Stimulated activated naive CD8-positive, alpha-beta T cell treated with anti-CD3 and anti-CD28 coated beads, Interleukin-15, Interleukin-2, amounts not matched to agents 100 U/mL and 50 U/mL, for 24 hours (primary cell): ENCODE measurements around the gene PPARA.
"Not testable (repeated sequence)": the region's sequence is repeated elsewhere in the genome, so short reads cannot be mapped to it uniquely, and the experiment has no call there.

Source experiments
- ATAC-seq: fragments of 150-1000 bp; cut with Tn5 transposase; one replicate; pipeline ENCODE4 v1.10.0; 2021
- DNase-seq: peaks from one replicate; pipeline ENCODE4 v3.0.0; 2021

Gene PPARA

DNA sequence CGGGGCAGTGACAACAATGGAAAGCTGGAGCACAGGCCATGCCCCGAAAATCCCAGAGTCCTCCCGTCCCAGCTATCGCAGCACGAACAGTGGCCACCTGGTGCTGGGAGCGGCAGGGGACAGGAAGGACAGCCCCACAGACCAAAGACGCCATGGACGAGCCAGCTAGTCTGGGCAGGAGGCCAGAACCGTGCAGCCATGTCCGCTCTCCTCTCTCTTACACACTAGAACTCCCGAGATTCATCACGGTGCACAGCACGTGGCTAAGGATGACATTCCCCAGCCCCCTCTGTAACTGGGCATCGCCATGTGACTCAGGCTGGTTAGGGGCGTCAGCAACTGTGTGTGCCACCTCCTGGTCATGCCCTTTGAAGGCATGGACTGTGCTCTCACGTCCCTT lies 95.2 kb downstream of the PPARA start:
- ATAC-seq (no peak), DNase-seq (no peak)

DNA sequence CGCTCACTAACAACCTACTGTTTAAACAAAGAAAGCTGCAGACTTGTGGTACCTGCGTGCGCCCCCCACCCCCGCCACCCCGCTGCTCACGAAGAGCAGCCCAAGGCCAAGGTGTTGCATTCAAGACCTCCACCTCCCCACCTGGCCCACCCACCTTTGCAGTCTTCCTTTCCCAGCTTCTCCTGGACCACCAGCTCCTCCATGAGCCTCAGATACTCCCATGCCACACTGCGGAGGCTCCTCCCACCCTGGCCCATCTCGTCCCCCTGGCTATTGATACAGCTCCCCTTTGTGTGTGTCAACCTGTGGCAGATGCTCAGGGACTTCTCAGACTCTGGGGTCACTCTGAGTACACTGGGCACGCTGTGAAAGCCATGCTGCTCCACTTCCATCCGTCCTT lies 95.9 kb downstream of the PPARA start:
- no peak for DNase-seq

DNA sequence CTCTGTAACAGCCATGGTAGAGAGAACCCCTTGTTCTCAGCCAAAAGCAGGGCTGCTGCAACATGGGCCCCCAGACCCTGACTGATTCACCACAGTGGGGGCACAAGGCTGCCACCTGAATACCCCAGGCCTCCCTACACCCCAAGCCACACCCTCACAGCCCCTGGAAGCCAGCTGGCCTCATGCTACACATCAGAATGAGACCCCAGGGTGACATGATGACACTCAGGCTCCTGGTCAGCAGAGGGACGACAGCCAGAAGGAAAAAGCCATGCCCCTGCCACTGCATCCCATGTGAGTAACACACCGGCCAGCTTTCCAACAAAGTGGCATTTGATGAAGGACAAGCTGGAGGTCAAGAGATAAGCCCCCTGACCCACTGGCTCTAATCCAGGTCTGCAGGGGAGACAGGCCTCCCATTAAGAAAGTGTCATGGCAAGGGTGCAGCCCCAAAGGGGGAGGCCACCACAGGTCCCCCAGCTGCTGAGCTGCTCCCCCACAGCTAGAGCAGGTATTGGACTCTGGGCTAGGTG lies 97.2 kb downstream of the PPARA start:
- no peak for DNase-seq
- ATAC-seq: no peak

More for the DNA sequence above, 95.9 kb downstream of the PPARA start:
- ATAC-seq: no peak

DNA sequence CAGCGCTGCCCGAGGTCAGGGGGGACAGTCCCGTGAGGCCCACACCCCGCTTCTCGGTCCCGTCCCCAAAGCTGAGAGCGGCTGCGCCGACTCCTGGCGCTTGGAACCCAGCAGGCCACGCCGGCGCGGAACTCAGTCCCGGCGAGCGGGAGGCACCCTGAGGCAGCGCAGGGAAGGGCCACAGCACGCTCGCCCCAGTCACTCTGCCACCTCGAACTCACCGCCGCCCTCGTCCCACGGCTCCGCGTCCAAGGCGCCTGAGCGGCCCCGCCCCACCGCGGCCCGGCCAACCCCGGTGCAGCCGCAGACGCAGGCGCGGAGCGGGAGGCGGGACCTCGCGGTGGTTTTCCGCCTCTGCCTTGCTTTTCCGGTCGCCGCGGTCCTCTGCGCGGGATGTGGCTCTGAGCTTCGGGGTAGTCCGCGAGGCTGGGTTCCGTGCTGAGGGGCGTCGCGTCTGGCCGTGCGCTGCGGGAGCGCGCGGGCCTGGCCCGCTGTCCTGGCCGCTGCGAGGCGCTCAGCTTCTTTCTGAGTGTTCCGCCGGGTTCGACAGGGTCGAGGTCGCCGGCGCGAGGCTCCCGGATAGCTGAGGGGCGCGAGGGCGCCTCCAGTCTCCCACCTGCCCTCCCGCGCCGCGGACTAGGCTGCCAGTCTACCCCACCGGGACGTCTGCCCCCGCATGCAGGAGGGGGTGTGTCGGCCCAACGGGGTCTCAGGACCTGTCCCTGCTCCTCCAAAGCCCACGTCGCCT lies 99.9 kb downstream of the PPARA start, which contains the start of gene CDPF1:
Gene CDPF1, minus strand, starts transcription at position 259 of the 748 bp plus-strand sequence. CDS start 2,009 bp downstream, outside the sequence.
- ATAC-seq: peak; percentile 91

DNA sequence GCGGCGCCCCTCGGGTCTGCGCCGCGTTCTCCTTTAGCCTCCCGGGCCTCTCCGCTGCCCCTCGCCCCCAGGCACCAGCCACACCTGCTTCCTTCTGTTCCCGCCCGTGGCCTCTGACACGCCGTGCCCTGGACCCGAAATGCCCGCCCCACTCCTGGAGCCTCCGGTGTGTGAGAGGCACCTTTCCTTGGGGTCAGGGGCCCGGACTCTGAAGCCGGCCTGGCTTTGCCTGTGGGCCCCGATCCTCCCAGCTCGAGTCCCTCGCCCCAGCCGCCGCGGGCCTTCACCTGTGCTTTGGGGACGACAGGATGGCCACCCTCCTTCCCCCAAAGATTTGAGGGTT lies 100.4 kb downstream of the PPARA start:
- ATAC-seq (no peak), DNase-seq (peak; percentile 27)

More for the DNA sequence above, 99.9 kb downstream of the PPARA start, which contains the start of gene CDPF1:
- DNase-seq: peak; percentile 94

DNA sequence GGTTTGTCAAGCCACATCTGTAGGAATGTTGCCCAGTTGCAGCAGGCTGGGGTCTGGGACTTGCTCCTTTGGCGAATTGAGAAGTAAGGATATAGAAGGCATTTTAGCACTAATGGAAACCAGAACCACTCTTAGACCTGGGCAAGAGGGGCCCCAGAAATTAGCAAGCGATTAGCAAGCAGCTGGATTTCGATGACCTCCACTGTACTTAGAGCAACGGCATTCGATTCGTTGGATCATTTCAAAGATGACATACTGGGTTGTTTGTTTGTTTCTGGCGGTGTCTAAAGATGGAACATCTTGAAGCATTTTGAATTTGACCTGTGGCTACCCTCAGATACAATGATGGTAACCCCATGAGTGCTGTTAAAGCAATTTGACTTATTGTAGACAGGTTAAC lies 100.9 kb downstream of the PPARA start:
- no peak for DNase-seq
- no peak for ATAC-seq

DNA sequence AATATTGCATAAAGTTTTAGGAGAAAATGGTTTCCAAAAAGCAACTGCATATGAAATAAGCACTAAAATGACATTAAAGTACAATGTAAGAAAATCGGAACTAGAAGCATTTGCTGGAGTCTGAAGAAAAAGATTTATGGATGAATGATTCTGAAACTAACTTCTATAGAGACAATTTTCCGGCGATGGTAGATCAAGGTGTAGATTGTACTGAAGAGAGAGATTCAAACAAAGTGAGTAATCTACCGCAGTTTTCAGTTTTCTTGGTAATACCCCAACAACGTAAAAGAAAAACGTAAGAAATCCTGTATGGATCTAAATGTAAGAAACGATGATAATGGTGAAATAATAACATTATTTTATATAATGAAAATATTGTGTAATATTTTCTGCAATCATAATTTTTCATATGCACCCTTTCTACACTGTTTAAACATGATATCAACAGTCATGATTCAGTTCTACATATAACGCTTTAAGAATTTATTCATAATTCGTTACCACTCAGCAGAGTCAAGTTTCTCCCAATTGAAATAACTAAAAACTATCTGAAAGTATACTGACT lies 101.6 kb downstream of the PPARA start:
- DNase-seq: no peak
- no peak for ATAC-seq

DNA sequence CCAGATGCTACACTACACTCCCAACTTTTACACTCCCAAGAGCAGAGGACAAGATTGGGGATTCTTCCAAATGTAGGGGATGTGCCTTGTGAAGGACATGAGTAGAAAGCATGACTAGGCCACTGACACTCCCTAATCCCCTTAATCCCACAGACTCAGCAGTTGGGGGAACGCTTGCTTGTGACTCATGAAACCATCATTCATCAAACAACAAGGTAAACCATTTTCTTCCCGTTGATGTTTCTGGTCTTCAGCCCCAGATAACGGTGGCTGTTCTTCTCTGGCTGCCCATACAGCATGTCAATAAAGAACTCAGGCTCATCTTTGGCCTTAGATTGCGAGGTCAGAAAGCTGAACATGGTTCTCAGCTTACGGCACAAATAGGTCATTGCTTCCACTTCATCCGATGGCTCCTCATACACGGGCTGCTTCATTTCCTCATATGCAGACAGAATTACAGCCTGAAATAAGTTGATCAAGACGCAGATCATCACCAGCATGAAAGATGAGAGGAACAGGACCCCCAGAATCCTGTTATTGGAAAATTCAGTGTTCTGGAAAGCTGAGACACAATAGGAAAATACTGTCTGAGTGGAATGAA lies 106.1 kb downstream of the PPARA start:
- no peak for ATAC-seq
- DNase-seq: no peak

DNA sequence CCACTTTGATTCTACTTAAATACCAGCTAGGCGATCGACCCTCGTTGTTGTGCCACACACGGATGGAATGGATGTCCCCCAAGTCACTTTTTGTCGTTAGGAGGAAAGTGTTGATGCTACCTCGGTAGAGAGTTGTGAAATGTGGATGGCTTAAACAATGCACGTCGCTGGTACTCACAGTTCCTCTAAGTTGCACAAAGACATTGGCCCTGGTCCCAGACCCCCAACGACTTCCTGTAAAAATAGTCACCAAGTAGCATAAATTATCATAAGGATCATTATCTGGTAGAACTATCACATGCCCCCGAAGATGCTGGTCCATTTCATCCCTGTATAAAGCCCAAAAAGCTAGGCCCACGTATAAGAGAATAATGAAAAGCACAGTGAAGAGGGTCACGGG lies 109.0 kb downstream of the PPARA start:
- ATAC-seq (no peak), DNase-seq (no peak)

DNA sequence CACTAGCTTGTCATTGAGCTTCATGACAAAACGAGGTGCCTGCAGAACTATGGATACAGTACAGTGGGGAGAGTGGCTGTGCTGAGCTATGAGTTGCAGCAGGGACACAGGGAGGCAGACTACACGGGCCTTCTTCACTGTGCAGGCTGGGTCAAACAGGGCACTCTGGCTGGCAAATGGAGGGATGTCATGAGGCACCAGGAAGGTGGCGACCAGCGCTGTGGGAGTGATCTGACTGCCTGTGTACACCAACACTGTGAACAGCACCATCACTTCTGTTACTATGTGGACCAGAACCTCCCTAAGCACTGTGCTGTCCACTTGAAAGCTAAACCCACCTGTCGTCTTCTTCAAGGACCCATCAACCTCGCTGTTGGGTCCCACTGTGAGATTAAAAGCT lies 109.7 kb downstream of the PPARA start:
- ATAC-seq (no peak), DNase-seq (no peak)

DNA sequence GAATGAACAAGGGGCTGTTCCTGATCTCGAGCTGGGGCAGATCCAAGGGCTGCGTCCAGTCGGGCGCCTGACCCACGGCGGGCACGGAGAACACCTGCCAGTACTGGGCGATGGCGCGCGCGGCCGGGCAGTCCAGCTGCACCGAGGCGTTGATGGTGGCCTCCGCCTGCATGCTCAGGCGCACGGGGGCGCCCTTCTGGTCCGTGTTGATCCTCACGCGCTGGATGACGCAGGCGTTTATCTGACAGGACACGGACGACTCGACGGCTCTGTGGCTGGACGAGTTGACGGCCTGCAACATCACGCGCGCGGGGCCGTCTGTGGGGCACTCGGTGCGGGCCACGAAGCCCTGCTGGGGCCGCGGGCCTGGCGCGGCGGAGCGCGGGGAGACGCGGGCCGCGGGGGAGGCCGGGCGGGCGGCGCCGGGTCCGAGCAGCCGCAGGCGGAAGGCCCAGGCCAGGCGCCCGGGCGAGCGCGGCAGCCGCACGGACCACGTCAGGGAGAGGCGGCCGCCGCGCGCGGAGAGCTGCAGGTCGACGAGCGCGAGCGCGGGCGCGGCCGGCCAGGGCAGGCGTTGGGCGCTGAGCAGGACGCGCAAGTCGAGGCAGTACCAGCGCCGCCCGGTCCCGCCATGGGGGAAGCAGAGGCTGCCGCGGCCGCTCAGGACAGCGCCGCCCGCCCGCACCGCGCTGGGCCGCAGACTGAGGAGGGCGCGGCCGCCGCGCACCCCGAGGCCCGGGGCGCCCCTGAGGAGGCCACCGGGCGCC lies 112.3 kb downstream of the PPARA start:
- peak; percentile 52 for DNase-seq
- peak; percentile 59 for ATAC-seq

DNA sequence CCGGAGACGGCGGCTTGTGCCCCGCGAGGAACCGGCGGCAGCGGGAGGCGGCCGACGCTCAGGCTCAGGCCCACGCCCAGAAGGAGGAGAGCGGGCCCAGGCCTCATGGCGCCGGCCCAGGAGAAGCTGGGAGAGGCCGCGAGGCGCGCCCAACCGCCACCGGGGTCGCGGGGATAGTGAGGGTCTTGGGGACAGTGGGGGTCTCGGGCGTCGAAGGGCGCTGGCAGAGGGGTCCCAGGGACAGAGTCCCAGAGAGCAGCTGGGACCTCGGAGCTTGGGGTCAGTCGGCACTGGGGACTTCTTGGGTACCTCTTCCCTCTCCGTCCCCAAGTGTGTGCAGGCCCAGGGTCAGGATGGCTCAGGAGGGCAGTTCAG lies 112.9 kb downstream of the PPARA start, which contains the start of gene PKDREJ:
Gene PKDREJ, minus strand, starts transcription at position 128 of the 375 bp plus-strand sequence. Its CDS starts 21 bp downstream, at position 107.
- ATAC-seq: no peak
- no peak for DNase-seq

DNA sequence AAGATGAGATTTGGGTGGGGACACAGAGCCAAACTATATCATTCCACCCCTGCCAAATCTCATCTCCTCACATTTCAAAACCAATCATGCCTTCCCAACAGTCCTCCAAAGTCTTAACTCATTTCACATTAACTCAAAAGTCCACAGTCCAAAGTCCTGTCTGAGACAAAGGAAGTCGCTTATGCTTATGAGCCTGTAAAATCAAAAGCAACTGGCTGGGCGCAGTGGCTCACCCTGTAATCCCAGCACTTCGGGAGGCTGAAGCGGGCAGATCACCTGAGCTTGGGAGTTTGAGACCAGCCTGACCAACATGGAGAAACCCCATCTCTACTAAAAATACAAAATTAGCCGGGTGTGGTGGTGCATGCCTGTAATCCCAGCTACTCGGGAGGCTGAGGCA lies 114.2 kb downstream of the PPARA start:
- ATAC-seq, DNase-seq: not testable (repeated sequence)

DNA sequence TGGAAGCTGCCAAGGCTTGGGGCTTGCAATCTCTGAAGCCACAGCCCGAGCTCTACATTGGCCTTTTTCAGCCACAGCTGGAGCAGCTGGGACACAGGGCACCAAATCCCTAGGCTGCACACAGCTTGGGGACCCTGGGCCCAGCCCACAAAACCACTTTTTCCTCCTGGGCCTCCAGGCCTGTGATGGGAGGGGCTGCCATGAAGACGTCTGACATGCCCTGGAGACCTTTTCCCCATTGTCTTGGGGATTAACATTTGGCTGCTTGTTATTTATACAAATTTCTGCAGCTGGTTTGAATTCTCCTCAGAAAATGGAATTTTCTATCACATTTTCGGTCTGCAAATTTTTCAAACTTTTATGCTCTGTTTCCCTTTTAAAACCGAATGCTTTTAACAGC lies 115.3 kb downstream of the PPARA start:
- DNase-seq, ATAC-seq: not testable (repeated sequence)

DNA sequence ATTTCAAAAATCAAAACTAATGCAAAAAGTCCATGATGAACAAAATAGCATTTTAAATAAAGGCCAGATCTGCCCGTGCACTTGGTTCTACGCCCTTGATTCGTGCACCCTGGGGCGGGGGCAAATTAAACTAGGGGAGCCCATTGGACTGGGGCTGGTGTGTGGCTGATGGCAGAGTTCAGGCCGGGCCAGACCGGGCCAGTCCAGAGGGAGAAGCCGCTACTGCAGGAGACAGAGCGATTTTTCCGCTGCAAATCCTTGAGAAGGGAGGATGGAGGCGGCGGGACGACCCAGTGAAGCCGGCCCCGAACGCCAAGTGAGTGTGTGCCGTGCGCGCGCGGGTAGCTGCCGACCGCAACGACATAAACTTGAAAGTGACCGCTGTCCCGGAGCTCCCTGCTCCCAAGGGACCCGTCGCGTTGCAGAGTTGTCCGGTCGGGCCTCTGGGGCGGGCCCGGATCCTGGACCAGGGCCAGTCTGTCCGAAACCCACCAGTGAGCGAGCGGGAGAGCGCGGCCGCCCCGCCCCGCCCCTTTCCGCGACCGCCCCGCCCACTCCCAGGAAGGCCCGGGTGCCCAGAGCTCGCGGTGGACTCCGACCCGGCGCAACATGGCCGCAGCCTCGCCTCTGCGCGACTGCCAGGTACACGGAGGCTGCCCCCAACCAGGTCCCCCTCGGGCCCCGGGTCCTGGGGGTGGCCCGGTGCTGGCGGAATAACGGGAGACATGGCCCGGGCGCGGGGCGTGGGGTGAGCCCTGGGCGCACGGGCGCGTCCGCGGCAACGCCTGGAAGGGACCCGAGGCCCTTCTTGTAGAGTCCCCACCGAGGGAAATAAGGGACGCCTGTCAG lies 117.3 kb downstream of the PPARA start, which contains the start of gene TTC38:
Gene TTC38, plus strand, starts transcription at position 578 of the 849 bp plus-strand sequence. Its CDS starts 32 bp downstream, at position 610.
- peak; percentile 79 for ATAC-seq
- DNase-seq: peak; percentile 65

DNA sequence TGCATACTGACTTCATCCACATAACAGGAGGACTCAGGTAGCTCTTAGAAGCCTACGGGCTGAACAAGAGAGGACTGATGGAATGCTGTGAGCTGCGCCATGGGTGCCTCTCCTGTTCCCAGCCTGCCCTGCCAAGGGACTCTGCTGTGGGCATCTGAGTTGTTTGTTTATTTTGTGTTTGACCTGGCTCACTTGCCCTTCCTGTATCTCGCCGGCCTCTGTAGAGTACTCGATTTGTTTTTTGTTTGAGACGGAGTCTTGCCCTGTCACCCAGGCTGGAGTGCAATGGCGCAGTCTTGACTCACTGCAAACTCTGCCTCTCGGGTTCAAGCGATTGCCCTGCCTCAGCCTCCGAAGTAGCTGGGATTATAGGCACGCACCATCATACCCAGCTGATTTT lies 119.2 kb downstream of the PPARA start:
- DNase-seq: no peak
- ATAC-seq: no peak

DNA sequence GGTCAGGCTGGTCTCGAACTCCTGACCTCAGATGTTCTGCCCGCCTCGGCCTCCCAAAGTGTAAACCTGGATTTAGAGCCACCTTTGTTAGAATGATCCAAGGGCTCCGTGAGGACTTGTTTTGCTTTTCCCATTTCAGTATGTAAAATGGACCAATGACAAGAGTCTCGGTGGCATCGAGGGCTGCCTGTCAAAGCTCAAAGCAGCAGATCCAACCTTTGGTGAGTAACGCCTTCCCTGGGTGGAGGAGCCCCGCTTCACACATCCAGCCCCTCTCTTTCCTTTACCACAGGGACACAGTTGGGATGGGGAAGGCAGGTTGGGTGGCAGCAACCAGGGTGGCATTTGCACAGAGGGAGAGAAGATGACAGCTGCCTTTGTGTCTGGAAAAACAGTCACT lies 121.9 kb downstream of the PPARA start:
- no peak for DNase-seq
- no peak for ATAC-seq

DNA sequence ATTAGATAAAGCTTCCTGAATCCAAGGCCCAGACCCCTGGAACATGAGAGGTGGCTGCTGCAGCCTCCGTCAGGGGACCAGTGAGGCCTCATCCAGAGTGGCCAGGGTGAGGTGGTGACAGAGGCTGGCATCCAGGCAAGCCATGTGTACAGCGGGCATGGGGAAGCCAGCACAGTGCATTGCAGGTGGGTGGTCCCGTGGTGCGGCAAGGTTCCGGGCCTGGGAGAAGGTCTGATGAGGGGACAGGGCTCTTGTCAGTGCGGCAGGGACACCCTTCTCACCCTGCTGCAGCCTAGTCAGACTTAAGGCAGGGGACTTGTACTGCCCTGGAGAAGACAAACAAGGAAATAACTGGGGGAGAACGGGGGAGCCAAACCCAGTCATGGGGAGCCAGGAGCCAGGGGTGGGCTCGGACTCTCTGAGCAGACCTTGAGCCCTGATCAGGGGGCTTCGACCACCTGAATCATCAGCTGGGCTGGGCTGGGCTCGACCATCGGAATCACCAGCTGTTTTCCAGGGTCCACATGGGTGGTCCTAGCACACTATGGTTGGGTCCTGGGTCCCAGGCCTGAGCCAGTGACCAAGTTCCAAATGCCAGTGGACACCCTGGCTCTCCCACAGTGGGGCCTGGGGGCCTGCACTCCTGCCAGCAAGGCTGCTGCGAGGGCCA lies 122.6 kb downstream of the PPARA start:
- DNase-seq: no peak
- no peak for ATAC-seq

DNA sequence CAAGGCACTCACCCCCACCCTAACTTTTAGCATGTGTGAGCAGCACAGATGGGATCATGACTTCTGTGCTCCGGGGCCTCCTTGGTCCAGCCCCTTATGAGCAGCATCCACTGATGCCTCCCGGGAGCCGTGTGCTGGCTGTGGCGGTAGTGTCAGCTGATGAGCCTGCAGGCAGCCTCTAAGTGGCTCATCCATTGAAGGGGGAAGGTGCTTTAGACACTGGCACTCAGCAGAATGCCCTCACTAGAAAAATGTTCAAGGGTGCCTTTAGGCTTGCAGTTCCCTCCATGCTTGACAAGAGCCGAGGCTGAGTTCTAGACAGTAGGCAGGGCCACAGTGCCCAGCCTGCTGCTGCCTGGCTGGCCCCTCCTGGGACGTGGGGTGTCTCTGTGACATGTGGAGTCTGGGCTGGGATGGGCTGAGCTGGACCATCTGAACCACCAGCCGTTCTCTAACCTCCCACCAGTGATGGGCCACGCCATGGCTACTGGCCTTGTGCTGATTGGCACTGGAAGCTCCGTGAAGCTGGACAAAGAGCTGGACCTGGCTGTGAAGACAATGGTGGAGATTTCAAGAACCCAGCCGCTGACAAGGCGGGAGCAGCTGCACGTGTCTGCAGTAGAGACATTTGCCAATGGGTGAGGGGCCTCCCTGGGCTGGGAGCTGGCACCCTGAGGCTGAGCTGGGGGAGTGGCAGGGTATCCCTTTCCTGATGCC lies 123.3 kb downstream of the PPARA start:
- DNase-seq (no peak), ATAC-seq (no peak)

DNA sequence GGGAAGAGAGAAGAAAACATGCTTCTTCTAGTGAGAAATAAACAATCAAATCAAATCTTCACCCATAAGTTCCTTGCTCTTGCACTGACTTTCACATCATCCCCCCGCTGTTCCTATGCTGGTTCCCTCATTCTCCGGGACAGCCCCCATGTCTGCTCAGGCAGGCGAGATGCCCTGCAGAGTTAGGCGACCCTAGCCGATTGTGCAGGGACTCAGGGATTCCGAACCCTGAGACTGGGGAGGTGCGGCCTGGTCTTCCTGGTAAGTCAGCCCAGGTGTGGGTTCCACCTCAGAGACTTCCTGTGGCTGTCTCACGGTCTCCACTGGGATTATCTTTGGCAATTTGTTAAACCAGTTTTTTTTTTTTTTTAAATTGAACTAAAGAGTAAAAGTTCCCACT lies 124.1 kb downstream of the PPARA start:
- DNase-seq (no peak), ATAC-seq (no peak)
